ACC112 (cell line): Measurements from ENCODE around the gene PML.
A peak's percentile ranks its signal among the peaks of the same experiment; 100 is the strongest.
"Not testable (repeated sequence)": the region's sequence is repeated elsewhere in the genome, so short reads cannot be mapped to it uniquely, and the experiment has no call there.

Source experiments
- H2AFZ ChIP-seq: fragments of 200-600 bp; sonication (generic); one replicate; pipeline ENCODE4 v1.6.0; 2017; ENCODE audit warnings: antibody characterized with exemption, low read length; ENCODE audit not compliant: unreplicated experiment
- H3K27ac ChIP-seq: fragments of 200-600 bp; sonication (generic); 2 replicates; pipeline ENCODE4 v1.5.1; 2014; ENCODE audit warnings: low read depth, mild to moderate bottlenecking, antibody characterized with exemption, low read length, moderate library complexity
- H3K27me3 ChIP-seq: fragments of 200-600 bp; sonication (generic); 2 replicates; pipeline ENCODE4 v1.6.1; 2014; ENCODE audit warnings: mild to moderate bottlenecking, antibody characterized with exemption, low read length, moderate library complexity, mixed read lengths; ENCODE audit not compliant: insufficient read depth
- H3K36me3 ChIP-seq: fragments of 200-600 bp; sonication (generic); 2 replicates; pipeline ENCODE4 v1.6.1; 2016; ENCODE audit warnings: mild to moderate bottlenecking, antibody characterized with exemption, low read length, moderate library complexity, mixed read lengths; ENCODE audit not compliant: insufficient read depth
- H3K4me1 ChIP-seq: fragments of 200-600 bp; sonication (generic); one replicate; pipeline ENCODE4 v1.6.1; 2016; ENCODE audit warnings: low read length, mixed read lengths; ENCODE audit not compliant: insufficient read depth, unreplicated experiment, control insufficient read depth
- H3K4me3 ChIP-seq: fragments of 200-600 bp; sonication (generic); 2 replicates; pipeline ENCODE4 v1.5.1; 2014; ENCODE audit warnings: mild to moderate bottlenecking, low read depth, low read length
- H3K79me2 ChIP-seq: fragments of 200-600 bp; sonication (generic); one replicate; pipeline ENCODE4 v1.6.0; 2016; ENCODE audit warnings: low read length; ENCODE audit not compliant: control insufficient read depth, unreplicated experiment, insufficient read depth

PML gene

DNA sequence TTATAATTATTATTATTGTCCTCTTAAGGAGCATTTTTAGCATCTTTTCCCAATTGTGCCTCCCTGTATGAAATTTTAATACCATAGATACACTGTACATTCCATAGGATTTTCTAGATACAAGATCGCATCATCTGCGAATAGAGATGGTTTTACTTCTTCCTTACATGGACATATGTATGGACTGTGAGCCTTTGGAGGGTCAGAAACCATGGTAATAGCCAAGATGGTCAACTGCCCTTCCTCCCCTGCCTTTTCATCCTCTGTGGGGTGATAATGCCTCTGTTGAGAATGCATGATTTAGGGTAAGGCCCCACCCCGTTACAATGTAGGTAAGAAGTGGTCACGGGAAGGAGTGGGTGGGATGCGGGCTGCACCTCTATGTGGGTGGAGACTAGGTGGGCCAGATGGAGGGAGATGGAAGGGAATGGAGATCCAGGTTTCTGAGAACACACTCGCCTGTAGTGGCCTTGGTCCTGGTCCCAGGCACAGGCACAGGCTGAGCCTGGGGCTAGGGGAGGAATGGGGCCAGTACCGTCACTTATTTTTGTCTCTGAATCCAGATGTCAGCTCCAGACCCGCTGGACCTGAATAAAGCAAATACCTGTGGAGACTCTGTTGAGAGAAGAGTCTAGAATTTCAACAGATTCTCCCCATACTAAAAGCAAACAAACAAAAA is 56.2 kb downstream of the PML start:
- Histone ChIP-seq H3K27me3 (no peaks in the 10 kb centered on the region), H3K4me1 (peaks cover 32% of the 10 kb centered on the region), H3K4me3 (peak overlapping the region; percentile 31; the same call in 1 of the 2 replicates), H3K36me3 (no peaks in the 10 kb centered on the region), H3K79me2 (no peaks in the 10 kb centered on the region), H3K27ac (peak overlapping the region; percentile 86), H2AFZ (no peak overlapping the region)

DNA sequence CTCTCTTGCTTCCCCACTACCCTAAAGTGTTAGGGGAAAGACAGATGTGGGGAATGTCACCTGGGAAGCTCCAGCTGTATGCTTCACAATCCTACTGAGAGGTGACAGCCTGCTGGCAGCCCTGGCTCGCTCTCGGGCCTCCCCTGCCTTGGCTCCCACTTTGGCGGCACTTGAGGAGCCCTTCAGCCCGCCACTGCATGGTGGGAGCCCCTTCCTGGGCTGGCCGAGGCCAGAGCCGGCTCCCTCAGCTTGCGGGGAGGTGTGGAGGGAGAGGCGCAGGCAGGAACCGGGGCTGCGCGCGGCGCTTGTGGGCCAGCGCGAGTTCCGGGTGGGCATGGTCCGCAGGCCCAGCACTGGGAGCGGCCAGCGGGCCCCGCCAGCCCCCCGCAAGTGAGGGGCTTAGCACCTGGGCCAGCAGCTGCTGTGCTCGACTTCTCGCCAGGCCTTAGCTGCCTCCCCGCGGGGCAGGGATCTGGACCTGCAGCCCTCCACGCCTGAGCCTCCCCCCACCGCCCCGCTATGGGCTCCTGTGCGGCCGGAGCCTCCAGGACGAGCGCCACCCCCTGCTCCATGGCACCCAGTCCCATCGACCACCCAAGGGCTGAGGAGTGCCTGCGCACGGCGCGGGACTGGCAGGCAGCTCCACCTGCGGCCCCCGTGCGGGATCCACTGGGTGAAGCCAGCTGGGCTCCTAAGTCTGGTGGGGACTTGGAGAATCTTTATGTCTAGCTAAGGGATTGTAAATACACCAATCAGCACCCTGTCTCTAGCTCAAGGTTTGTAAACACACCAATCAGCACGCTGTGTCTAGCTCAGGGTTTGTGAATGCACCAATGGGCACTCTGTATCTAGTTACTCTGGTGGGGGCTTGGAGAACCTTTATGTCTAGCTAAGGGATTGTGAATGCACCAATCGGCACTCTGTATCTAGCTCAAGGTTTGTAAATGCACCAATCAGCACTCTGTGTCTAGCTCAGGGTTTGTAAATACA is 58.0 kb downstream of the PML start:
- H2AFZ ChIP-seq, H3K4me3 ChIP-seq, H3K36me3 ChIP-seq, H3K27ac ChIP-seq, H3K79me2 ChIP-seq, H3K27me3 ChIP-seq: not testable (repeated sequence)
- H3K4me1 ChIP-seq: peaks cover 36% of the 10 kb centered on the region

DNA sequence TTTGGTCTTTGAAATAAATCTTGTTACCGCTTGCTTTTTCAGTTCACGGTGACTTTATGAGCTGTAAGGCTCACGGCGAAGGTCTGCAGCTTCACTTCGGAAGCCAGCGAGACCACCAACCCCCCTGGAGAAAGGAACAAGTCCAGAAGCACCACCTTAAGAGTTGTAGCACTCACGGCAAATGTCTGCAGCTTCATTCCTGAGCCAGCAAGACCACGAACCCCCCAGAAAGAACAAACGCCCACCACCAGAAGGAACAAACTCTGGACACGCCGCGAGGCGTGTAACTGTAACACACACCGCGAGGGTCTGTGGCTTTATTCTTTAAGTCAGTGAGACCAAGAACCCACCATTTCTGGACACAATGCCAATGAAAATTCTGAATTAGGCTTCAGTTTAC is 59.0 kb downstream of the PML start:
- Histone ChIP-seq H3K27ac (no peak overlapping the region), H2AFZ (peak overlapping the region; percentile 42), H3K79me2 (no peaks in the 10 kb centered on the region), H3K4me1 (peaks cover 30% of the 10 kb centered on the region), H3K27me3 (no peaks in the 10 kb centered on the region), H3K4me3 (peak overlapping the region; percentile 52), H3K36me3 (0 out of 2 replicates have a peak, but pooled peaks cover 3% of the 10 kb centered on the region)

DNA sequence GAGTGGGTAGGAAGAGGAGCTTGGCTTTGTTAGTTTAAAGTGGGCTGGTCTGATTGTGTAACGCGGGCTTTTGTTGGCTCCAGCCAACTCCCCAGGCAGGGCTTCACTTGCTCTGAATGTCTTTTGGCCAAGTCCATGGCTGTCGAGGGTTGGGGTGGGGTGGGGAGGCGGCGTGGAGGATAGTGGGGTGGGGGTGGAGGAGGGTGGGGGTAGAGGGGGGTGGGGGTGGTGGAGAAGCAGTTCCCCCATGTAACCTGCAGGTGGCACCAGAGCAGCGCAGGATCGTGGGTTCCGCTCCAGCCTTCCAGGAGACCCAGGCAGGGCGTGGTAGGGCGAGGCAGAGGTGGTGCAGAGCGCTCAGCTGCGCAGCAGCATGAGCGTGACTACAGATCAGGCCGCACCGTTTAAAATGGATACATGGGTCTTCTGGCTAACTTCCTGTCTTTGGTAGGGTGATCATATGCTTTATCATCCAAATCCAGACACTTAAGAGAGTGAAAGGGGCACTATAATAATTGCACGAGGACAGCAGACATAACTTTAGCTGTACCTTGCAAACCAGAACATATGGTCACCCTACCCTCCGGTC is 59.5 kb downstream of the PML start:
- 0 out of 2 replicates have a peak, but pooled peaks cover 3% of the 10 kb centered on the region for H3K36me3 ChIP-seq
- no peaks in the 10 kb centered on the region for H3K79me2 ChIP-seq
- peak overlapping the region; percentile 52 for H3K4me3 ChIP-seq
- H3K4me1 ChIP-seq: peaks cover 30% of the 10 kb centered on the region
- H2AFZ ChIP-seq: peak overlapping the region; percentile 42
- no peaks in the 10 kb centered on the region for H3K27me3 ChIP-seq
- no peak overlapping the region for H3K27ac ChIP-seq

DNA sequence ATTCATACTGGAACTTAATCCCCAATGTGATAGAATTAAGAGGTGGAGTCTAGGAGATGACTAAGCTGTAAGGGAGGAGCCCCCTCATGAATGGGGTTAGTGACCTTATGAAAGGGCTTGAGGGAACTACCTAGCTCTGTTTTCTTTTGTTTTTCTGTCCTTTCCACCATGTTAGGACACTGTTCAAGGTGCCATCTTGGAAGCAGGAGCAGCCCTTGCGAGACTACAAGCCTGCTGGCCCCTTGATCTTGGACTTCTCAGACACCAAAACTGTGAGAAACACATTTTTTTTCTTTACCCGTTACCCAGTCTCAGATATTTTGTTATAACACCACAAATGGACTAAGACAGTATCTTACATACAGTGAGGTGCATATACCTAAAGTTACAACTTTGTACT is 61.3 kb downstream of the PML start:
- H3K4me1 ChIP-seq: peaks cover 21% of the 10 kb centered on the region
- H3K27ac ChIP-seq: no peak overlapping the region
- H2AFZ ChIP-seq: no peak overlapping the region
- H3K79me2 ChIP-seq: no peaks in the 10 kb centered on the region
- H3K36me3 ChIP-seq: 0 out of 2 replicates have a peak, but pooled peaks cover 3% of the 10 kb centered on the region
- no peak overlapping the region for H3K4me3 ChIP-seq
- no peaks in the 10 kb centered on the region for H3K27me3 ChIP-seq

DNA sequence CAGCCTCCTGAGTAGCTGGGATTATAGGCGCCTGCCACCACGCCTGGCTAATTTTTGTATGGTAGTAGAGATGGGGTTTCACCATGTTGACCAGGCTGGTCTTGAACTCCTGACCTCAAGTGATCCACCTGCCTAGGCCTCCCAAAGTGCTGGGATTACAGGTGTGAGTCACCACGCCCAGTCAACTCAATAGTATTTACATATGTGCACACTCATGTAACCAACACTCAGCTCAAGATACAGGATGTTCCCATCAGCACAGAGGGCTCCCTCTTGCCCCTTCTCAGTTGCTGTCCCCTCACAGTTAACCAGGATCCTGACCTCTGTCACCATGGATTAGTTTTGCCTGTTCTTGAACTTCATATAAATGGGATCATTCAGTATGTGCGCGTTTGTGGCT is 61.8 kb downstream of the PML start:
- H3K79me2 ChIP-seq, H3K36me3 ChIP-seq, H2AFZ ChIP-seq, H3K4me3 ChIP-seq, H3K27ac ChIP-seq, H3K27me3 ChIP-seq: not testable (repeated sequence)
- H3K4me1 ChIP-seq: peaks cover 18% of the 10 kb centered on the region

DNA sequence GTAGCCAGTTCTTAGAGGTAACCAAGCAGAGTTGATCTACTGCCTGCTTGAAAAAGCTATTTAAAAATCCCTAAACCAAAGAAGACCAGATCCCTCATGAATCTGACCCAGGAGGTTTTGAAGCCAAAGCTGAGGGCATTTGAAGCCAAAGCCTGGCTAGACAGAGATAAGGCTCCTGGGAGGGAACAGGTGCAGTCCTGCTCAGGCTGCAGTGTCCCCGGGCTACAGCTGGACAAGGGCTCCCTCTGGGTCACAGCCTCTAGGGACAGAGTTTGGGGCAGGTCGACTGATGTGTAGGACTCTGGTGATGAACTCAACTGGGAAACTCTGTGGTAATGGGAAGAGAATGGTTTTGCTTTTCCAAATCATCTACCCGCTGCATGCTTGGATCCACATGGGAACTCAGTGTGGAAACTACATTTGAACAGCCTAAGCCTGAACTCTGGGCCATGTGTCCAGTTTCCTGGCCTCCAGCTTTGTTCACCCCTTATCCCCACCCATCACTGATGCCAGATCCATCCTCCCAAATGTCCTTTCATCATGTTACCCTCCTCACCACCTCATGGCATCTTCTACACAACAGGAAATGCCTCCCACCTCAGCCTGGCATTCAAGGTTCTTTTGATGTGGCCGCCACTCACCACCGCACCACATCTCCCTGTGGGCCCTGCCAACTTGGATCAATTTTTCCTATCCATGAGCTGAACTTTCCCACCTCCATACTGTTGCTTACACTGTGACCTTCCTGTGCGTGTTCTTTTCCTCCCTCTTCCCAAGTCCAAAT is 64.7 kb downstream of the PML start:
- not testable (repeated sequence) for H3K27ac ChIP-seq, H3K4me1 ChIP-seq, H2AFZ ChIP-seq, H3K27me3 ChIP-seq, H3K79me2 ChIP-seq, H3K4me3 ChIP-seq, H3K36me3 ChIP-seq

DNA sequence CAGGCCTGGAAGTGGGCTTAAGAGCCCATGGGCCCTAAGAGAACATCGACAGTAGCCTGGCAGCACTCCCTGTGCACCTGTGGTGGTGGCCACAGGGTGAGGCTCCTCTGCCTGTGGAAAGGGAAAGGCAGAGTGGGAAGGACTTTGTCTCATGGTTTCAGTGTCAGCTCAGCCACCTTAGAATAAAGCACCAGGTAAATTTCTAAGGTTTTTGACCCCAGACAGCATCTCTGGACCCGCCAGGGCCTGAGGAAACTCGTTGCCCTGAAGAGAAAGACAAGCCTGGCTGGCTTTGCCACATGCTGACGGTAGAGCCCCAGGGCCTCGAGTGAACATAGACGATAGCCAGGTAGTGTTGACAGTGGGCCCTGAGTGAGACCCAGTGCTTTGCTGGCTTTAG is 65.7 kb downstream of the PML start:
- H3K4me3 ChIP-seq: no peak overlapping the region
- H3K36me3 ChIP-seq: 0 out of 2 replicates have a peak, but pooled peaks cover 3% of the 10 kb centered on the region
- H3K27ac ChIP-seq: no peak overlapping the region
- H3K79me2 ChIP-seq: no peaks in the 10 kb centered on the region
- H2AFZ ChIP-seq: no peak overlapping the region
- H3K27me3 ChIP-seq: no peaks in the 10 kb centered on the region
- peaks cover 4% of the 10 kb centered on the region for H3K4me1 ChIP-seq

DNA sequence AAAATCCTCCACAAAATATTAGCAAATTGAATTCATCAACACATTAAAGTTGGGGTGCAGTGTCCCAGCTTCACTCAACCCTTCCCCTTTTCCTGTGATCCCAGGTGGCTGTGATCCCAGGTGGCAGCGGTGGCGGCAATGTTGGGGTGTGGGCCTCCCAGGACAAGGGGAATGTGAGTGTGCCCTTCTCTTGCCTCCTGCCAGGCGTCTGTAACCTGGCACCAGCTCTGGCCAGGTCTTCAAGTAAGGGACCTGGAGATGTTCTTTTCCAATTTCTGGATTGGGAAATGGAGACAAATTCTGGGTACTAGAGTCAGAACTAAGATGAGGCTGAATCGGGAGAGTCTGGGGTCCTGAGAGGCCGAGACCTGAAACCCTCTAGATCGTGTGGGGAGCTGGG is 67.7 kb downstream of the PML start:
- Histone ChIP-seq H2AFZ (no peak overlapping the region), H3K79me2 (no peaks in the 10 kb centered on the region), H3K36me3 (0 out of 2 replicates have a peak, but pooled peaks cover 3% of the 10 kb centered on the region), H3K4me3 (no peak overlapping the region), H3K27ac (no peak overlapping the region), H3K27me3 (no peaks in the 10 kb centered on the region), H3K4me1 (no peaks in the 10 kb centered on the region)

DNA sequence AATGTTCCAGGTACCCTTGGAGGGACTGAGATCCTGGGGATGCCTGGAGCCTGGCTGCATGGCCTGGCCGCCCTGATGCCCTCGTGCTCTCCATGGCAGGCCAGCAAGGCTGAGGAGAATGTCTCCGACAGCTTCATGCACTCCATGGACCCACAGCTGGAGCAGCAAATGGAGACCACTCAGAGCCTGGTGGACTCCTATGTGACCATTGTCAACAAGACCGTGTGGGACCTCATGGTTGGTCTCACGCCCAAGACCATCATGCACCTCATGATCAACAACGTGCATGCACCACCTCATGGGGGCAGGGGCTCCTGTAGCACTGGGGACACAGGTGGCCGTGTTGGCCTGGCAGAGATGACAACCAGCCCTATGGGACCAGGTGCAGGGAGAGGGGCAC is 68.2 kb downstream of the PML start:
- no peaks in the 10 kb centered on the region for H3K79me2 ChIP-seq
- H3K4me1 ChIP-seq: no peaks in the 10 kb centered on the region
- no peak overlapping the region for H2AFZ ChIP-seq
- H3K4me3 ChIP-seq: no peak overlapping the region
- H3K27ac ChIP-seq: no peak overlapping the region
- H3K36me3 ChIP-seq: 0 out of 2 replicates have a peak, but pooled peaks cover 3% of the 10 kb centered on the region
- H3K27me3 ChIP-seq: no peaks in the 10 kb centered on the region
